Measurements from ENCODE around the gene ALDOC.

Gene ALDOC

DNA sequence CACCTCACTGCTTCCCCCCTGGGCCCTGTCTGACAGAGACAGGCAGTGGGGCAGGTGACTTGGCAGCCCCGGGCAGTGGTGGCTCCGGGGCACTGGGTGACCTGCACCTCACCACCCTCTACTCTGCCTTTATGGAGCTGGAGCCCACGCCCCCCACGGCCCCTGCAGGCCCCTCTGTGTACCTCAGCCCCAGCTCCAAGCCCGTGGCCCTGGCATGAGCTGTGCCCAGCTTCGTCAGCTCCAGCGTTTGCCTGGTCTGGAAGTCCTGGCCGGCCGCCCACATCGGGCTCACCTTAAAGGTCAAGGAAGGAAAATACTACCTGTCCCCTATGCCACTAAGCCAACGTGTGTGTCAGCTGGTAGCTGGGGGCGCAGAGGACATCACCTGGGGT lies 39.5 kb downstream of the ALDOC start:
- no peak overlapping the region for H3K9ac ChIP-seq (ENCODE audit: low read depth, low read length, poor library complexity, severe bottlenecking)
- no peaks in the 10 kb centered on the region for H3F3A ChIP-seq (ENCODE audit: low read depth)
- H3K4me2 ChIP-seq (ENCODE audit: low read depth, low read length, poor library complexity, severe bottlenecking) = no peak overlapping the region
- no peak overlapping the region for H2AFZ ChIP-seq (ENCODE audit: low read length)
- H4K20me1 ChIP-seq (ENCODE audit: insufficient read depth, low read length, poor library complexity, severe bottlenecking) = no peaks in the 10 kb centered on the region
- no peaks in the 10 kb centered on the region for H3K4me1 ChIP-seq (ENCODE audit: insufficient read depth, low read length, poor library complexity, severe bottlenecking)
- TF ChIP-seq EZH2phosphoT487 (IDR thresholded peaks at IDR 0.05; ENCODE audit: borderline replicate concordance) = no peak
- TF ChIP-seq, protein P1, sequence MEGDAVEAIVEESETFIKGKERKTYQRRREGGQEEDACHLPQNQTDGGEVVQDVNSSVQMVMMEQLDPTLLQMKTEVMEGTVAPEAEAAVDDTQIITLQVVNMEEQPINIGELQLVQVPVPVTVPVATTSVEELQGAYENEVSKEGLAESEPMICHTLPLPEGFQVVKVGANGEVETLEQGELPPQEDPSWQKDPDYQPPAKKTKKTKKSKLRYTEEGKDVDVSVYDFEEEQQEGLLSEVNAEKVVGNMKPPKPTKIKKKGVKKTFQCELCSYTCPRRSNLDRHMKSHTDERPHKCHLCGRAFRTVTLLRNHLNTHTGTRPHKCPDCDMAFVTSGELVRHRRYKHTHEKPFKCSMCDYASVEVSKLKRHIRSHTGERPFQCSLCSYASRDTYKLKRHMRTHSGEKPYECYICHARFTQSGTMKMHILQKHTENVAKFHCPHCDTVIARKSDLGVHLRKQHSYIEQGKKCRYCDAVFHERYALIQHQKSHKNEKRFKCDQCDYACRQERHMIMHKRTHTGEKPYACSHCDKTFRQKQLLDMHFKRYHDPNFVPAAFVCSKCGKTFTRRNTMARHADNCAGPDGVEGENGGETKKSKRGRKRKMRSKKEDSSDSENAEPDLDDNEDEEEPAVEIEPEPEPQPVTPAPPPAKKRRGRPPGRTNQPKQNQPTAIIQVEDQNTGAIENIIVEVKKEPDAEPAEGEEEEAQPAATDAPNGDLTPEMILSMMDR (conservative IDR thresholded peaks at IDR 0.05; ENCODE audit: low read length) = no peak
- no peaks in the 10 kb centered on the region for H3K36me3 ChIP-seq (ENCODE audit: insufficient read depth, low read length)
- no peaks in the 10 kb centered on the region for H3K79me2 ChIP-seq (ENCODE audit: insufficient read depth, low read length)
- H3K9me3 ChIP-seq (ENCODE audit: insufficient read depth, low read depth, low read length) = no peaks in the 10 kb centered on the region
- H3K4me3 ChIP-seq (ENCODE audit: low read length, poor library complexity, severe bottlenecking) = no peak overlapping the region
- H3K27me3 ChIP-seq (ENCODE audit: insufficient read depth, low read length, poor library complexity, severe bottlenecking) = no peaks in the 10 kb centered on the region
- H3K9me2 ChIP-seq (replicated peaks; ENCODE audit: low read depth, low read length) = no peaks in the 10 kb centered on the region

- Histone ChIP-seq H3K27me3 (ENCODE audit: insufficient read depth, low read length, poor library complexity, severe bottlenecking) (no peaks in the 10 kb centered on the region), H3F3A (ENCODE audit: low read depth) (no peaks in the 10 kb centered on the region), H3K4me2 (ENCODE audit: low read depth, low read length, poor library complexity, severe bottlenecking) (no peak overlapping the region), H4K20me1 (ENCODE audit: insufficient read depth, low read length, poor library complexity, severe bottlenecking) (no peaks in the 10 kb centered on the region), H3K9me2 (replicated peaks; ENCODE audit: low read depth, low read length) (no peaks in the 10 kb centered on the region), H3K4me3 (ENCODE audit: low read length, poor library complexity, severe bottlenecking) (no peak overlapping the region), H3K79me2 (ENCODE audit: insufficient read depth, low read length) (no peaks in the 10 kb centered on the region), H2AFZ (ENCODE audit: low read length) (no peak overlapping the region), H3K9ac (ENCODE audit: low read depth, low read length, poor library complexity, severe bottlenecking) (no peak overlapping the region), H3K36me3 (ENCODE audit: insufficient read depth, low read length) (no peaks in the 10 kb centered on the region), H3K9me3 (ENCODE audit: insufficient read depth, low read depth, low read length) (no peaks in the 10 kb centered on the region), H3K4me1 (ENCODE audit: insufficient read depth, low read length, poor library complexity, severe bottlenecking) (no peaks in the 10 kb centered on the region)
- no peak for TF ChIP-seq EZH2phosphoT487 (IDR thresholded peaks at IDR 0.05; ENCODE audit: borderline replicate concordance)
- TF ChIP-seq, protein P1 (conservative IDR thresholded peaks at IDR 0.05; ENCODE audit: low read length) = no peak
These were observed 40.0 kb downstream of the ALDOC start for GRCh38 chr17:28536532-28537218.

- no peak overlapping the region for H3K4me2 ChIP-seq (ENCODE audit: low read depth, low read length, poor library complexity, severe bottlenecking)
- no peaks in the 10 kb centered on the region for H3K9me3 ChIP-seq (ENCODE audit: insufficient read depth, low read depth, low read length)
- H3K27me3 ChIP-seq (ENCODE audit: insufficient read depth, low read length, poor library complexity, severe bottlenecking) = no peaks in the 10 kb centered on the region
- H4K20me1 ChIP-seq (ENCODE audit: insufficient read depth, low read length, poor library complexity, severe bottlenecking) = no peaks in the 10 kb centered on the region
- no peaks in the 10 kb centered on the region for H3F3A ChIP-seq (ENCODE audit: low read depth)
- no peaks in the 10 kb centered on the region for H3K9me2 ChIP-seq (replicated peaks; ENCODE audit: low read depth, low read length)
- H3K36me3 ChIP-seq (ENCODE audit: insufficient read depth, low read length) = no peaks in the 10 kb centered on the region
- no peaks in the 10 kb centered on the region for H3K4me1 ChIP-seq (ENCODE audit: insufficient read depth, low read length, poor library complexity, severe bottlenecking)
- H3K79me2 ChIP-seq (ENCODE audit: insufficient read depth, low read length) = no peaks in the 10 kb centered on the region
- no peak overlapping the region for H2AFZ ChIP-seq (ENCODE audit: low read length)
- no peak overlapping the region for H3K9ac ChIP-seq (ENCODE audit: low read depth, low read length, poor library complexity, severe bottlenecking)
- H3K4me3 ChIP-seq (ENCODE audit: low read length, poor library complexity, severe bottlenecking) = no peak overlapping the region
- TF ChIP-seq, protein P1 (conservative IDR thresholded peaks at IDR 0.05; ENCODE audit: low read length) = no peak
- no peak for TF ChIP-seq EZH2phosphoT487 (IDR thresholded peaks at IDR 0.05; ENCODE audit: borderline replicate concordance)
These were observed 41.8 kb downstream of the ALDOC start for GRCh38 chr17:28534740-28535375.

All from Loucy (cell line).